ENCODE results near the gene PEMT. TPM values are rescaled to one million over a fixed set of nuclear protein-coding genes. Genes with fewer than 3 reads are reported as not detected.

Gene PEMT
- total RNA-seq, 1 experiment from 2014 or later, result 61.4 TPM

DNA sequence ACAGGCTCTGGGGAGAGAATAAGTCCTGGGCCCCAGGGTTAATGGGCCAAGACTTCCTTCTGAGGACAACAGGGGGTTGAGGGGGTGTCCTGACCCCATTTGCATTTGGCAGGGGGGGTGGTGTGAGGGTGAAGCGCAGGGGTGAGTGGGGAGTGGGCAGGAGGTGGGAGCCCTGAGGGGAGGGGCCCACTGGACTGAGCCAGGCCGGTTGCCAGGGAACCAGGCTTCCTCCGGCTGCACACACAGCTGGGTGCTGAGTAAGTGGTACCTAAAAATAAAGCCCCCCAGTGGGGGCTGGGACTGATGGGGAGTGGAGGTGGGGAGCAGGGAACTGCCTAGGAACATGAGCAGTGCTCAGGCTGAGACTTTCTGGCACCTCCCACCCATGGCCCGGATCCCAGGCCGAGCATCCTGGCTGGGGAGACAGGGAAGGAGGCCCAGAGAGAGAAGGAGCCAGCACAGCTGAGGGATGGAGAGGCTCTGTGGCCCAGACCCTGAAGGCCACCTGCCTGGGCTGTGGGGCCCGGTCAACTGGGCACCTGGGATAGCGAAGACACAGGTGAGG is 87.9 kb downstream of the PEMT start:
- DNase-seq (ENCODE audit: low read depth), result no peak

- no peak for DNase-seq (ENCODE audit: low read depth)
Measured at GRCh38 chr17:17502741-17503565, 88.6 kb downstream of the PEMT start.

DNA sequence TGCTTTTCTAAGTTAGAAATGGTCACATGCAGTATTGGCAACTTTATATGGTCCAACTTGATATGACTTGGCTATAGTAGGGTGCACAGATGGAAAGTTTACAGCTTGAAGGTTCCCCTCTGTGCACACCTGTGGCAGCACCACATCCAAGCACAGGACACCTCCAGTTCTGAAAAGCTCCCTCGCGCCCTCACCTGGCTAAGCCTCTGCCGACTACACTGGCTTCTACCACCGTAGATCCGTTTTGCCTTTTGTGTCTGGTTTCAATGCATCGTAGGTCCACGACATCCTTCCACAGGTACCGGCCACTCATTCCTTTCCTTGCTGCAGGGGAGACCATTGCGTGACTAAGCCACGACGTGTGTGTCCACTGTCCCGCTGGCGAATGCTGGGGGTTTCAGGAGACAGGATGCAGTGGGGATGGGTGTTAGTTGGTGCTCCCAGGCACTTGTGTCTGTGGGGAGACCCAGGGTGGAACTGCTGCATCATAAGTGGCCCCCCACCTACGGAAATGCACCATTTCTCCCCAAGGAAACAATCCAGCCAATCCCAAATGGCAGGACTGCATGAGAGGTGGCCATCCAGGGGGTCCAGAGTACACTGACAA is 90.4 kb downstream of the PEMT start:
- no peak for DNase-seq (ENCODE audit: low read depth)

GRCh38 chr17:17499402-17500145 is 91.9 kb downstream of the PEMT start:
- DNase-seq (ENCODE audit: low read depth), result no peak

GRCh38 chr17:17498606-17499301 is 92.8 kb downstream of the PEMT start:
- DNase-seq (ENCODE audit: low read depth), result no peak

DNA sequence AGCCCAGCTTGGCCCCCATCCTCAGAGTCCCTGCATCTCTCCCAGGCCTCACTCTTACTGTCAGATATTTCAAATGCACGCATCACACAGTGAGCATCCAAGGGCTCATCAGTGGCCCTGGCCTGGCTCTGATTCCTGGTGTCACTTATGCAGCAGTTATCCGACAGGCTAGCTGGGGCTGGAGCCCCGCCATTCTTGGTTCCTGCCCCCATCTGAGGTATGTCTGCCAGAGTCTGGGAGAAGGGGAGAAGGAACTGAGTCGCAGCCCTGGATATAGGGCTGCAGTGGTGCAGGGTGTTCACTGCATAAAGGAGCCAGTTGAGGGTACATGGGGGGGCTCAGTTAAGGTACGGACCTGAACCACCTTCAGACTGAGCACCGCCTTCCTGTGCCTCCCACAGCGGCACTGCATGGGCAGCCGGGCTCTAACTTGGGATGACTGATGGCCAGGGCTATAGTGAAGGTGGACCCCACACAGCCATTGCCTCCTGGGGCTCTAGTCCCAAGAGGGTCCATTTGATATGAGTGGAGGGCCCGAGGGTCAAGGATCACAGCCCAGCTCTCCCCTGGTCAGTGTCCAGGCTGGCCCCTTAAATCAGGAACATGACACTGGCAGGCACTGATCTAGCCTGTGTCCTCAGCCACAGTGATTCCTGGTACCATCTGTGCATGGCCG is 93.5 kb downstream of the PEMT start:
- DNase-seq (ENCODE audit: low read depth), result no peak

GRCh38 chr17:17497065-17497844 is 94.3 kb downstream of the PEMT start:
- no peak for DNase-seq (ENCODE audit: low read depth)

- peak; percentile 93 for DNase-seq (ENCODE audit: low read depth)
Measured at GRCh38 chr17:17496189-17497064, 95.1 kb downstream of the PEMT start, which contains the start of gene RASD1. TSS of gene RASD1 (minus strand) at chr17:17496395. CDS start at chr17:17496181, 214 bp downstream.

DNA sequence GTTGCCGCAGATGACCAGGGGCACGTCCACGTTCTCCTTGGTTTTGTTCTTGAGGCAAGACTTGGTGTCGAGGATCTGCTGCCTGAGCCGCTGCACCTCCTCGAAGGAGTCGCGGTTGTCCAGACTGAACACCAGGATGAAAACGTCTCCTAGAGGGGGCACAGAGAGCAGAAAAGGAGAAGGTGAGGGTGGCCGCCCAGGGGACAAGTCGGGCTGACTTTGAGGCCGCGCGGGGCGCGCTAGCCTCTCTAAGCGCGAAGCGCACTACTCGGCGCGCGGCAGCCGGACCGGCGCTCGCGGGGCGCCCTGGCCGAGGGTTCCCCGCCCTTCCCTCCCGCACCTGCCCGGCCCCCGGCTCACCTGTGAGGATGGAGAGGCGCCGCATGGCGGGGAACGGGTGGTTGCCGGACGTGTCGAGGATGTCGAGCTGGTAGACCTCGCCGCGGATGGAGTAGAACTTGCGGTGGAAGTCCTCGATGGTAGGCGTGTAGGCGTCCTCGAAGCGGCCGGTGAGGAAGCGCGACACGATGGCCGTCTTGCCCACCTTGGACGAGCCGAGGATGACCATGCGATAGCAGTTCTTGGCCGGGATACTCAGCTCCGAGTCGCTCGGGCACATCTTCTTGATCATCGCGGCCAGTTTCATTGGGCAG is 95.8 kb downstream of the PEMT start:
- no peak for DNase-seq (ENCODE audit: low read depth)

DNA sequence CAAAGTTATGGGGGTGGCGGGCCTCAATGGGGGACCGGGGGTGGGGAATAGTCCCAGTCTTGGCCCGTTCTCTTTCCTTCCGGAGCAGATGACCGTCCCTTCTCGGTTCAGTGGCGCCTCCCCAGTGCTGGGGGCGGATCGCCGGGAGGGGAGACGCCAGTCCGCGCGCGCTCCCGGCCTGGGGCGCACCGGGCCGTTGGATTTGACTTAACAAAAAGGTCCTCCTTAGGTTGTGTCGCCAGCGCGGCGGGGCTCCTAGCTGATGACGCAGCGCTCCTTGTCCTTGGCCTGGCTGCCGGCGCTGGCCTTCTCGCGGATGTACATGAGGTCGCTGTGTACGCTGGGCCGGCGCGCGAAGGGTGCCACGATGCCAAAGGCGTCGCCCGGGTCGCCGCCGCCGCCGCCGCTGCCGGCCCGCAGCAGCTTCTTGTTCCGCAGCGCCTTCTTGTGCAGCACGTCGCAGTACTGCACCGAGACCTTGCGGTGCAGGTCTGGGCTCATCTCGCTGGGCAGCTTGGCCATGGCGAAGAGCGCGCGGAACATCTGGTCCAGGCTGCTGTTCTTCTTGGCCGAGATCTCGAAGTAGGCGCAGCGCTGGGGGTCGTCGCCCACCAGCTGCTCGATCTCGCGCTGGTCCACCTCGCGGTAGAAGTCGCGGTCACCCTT is 96.5 kb downstream of the PEMT start:
- peak; percentile 39 for DNase-seq (ENCODE audit: low read depth)

- DNase-seq (ENCODE audit: low read depth), result no peak
Measured at GRCh38 chr17:17494499-17494869, 97.0 kb downstream of the PEMT start.

DNA sequence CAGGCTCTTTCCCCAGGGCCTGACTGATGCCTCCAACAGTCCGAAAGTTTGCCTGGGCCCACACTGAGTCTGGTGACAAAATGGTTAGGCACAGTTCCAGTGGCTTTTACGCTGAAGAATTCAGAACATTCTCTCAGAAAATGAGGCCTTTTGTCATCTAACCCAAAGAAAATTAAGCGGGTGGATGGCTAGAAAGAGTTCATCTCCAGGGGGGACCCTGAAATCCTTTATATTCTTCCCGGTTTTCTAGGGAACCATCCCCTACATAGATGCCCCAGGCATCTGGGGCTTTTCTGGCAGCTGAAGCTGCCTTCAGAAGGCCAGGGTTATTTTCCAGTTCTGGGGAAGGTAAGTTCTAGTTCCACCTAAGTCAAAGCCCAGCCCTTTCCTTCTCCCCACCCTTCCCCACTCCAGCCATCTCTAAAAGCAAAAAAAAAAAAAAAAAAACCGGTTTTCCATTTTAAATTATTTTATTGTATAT is 97.5 kb downstream of the PEMT start:
- no peak for DNase-seq (ENCODE audit: low read depth)

DNA sequence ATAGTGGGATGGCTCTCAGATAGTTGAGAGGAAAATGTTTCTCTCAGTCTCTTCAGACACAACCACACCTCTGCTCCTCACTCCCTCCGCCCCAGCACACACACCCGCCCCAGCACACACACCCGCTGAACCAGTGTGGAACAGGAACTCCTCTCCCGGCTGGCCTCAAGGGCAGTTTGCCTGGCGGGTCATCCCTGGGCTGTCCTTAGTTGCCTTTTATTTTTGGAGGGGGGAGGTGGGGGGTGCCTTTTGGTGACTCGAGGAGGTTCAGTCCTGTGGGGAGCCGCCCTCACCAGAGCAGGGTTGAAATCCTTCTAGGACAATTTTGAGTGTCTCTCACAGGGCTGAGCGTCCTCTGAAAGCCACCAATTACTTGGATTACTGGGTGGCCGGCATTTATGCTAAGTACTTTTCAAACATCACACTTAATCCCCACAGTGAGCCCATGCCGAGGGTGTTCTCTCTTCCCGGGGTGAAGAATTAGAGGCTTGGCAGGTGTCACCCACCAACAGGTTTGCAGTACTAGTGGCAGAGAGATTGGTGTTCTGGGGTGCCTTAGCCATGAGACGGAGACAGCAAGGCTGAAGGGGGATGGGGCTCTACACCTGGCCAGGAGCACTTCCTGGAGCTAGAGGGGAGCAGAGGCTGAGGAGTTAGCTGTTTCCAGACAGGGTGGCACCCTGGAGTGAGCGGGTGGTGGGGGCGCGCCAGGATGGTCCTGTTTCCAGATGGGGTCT is 98.1 kb downstream of the PEMT start:
- DNase-seq (ENCODE audit: low read depth), result no peak

GRCh38 chr17:17492571-17492970 is 98.9 kb downstream of the PEMT start:
- no peak for DNase-seq (ENCODE audit: low read depth)

GRCh38 chr17:17492085-17492484 is 99.4 kb downstream of the PEMT start:
- DNase-seq (ENCODE audit: low read depth), result no peak

DNA sequence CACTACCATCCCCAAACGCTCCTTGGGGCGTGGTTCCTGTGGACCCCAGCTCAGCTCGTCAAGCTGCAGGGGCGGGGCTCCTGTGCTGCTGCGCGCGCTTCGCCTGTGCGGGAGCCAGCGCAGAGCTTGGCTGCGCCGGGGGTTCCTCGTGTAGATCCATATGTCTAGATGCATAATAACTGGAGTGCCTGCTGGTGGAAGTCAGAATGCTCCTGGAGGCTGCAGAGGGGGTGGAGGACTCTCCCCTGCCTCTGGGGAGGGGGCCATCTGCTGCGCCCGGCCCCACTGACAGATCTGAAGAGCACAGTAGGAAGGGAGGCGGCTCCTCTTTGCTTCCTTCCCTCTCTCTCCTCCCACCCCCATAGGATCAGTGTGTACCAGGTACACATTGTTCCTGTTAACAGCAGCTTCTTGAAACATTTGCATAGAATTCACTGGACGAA is 99.9 kb downstream of the PEMT start:
- DNase-seq (ENCODE audit: low read depth), result no peak

DNA sequence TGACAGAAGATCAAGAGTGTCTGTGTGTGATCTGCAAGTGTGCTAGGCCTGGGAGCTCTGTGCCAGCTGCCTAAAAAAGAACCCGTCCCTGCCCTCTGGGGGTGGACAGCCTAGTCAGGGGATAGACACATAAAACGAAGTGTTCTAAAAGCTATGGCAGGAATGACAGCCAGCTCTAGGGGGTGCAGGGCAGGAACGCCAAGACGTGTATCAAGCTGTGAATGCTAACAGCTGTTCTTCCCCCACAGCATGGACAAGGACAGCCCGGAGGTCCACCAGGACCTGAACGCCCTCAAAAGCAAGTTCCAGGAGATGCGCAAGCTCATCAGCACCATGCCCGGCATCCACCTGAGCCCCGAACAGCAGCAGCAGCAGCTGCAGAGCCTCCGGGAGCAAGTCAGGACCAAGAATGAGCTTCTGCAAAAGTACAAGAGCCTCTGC is 100.5 kb downstream of the PEMT start:
- no peak for DNase-seq (ENCODE audit: low read depth)

Measured in Daoy (cell line).